Adrenal gland (tissue), 5 donors: ENCODE measurements around the gene TEX14.

Experiments
- POLR2A ChIP-seq, 2 donors: fragments of 450-650 bp; IDR thresholded peaks; one replicate each; pipeline ENCODE4 v1.6.1; 2017; ENCODE audit warnings: antibody characterized with exemption in 2 of 2, mild to moderate bottlenecking in 2 of 2, moderate library complexity in 1 of 2
- TF ChIP-seq, protein P1 (sequence below), 6 experiments: fragments of 450-650 bp in 4 of 6; fragments of 200-600 bp in 2 of 6; sonication (generic) in 1 of 6; IDR thresholded peaks; 1 replicate in 5 of 6; 2 replicates in 1 of 6; pipeline versions ENCODE4 v1.5.1 to v1.8.0; 2016 to 2021; ENCODE audit warnings: antibody characterized with exemption in 6 of 6, mild to moderate bottlenecking in 2 of 6, moderate library complexity in 1 of 6
- donor health status: DM: no; HTN: no; CAD: no.

DNA sequence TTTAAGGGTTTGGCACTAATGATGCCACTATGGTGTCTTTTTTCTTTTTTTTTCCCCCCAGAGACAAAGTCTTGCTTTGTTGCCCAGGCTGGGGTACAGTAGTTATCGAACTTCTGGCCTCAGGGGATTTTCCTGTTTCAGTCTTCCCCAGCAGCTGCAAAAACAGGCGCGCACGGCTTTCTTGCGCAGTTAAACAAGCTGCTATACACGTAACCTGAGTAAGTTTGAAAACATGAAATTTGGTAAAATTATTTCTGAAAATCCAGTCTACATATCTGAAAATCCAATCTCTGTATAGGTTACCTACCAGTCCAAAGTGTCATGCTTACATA lies 11.8 kb downstream of the TEX14 start:
- TF ChIP-seq, protein P1, sequence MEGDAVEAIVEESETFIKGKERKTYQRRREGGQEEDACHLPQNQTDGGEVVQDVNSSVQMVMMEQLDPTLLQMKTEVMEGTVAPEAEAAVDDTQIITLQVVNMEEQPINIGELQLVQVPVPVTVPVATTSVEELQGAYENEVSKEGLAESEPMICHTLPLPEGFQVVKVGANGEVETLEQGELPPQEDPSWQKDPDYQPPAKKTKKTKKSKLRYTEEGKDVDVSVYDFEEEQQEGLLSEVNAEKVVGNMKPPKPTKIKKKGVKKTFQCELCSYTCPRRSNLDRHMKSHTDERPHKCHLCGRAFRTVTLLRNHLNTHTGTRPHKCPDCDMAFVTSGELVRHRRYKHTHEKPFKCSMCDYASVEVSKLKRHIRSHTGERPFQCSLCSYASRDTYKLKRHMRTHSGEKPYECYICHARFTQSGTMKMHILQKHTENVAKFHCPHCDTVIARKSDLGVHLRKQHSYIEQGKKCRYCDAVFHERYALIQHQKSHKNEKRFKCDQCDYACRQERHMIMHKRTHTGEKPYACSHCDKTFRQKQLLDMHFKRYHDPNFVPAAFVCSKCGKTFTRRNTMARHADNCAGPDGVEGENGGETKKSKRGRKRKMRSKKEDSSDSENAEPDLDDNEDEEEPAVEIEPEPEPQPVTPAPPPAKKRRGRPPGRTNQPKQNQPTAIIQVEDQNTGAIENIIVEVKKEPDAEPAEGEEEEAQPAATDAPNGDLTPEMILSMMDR (IDR thresholded peaks at IDR 0.05) = no peak
- no peak for TF ChIP-seq POLR2A (IDR thresholded peaks at IDR 0.05)
